ENCODE data around the gene ELL.

The ELL gene

DNA sequence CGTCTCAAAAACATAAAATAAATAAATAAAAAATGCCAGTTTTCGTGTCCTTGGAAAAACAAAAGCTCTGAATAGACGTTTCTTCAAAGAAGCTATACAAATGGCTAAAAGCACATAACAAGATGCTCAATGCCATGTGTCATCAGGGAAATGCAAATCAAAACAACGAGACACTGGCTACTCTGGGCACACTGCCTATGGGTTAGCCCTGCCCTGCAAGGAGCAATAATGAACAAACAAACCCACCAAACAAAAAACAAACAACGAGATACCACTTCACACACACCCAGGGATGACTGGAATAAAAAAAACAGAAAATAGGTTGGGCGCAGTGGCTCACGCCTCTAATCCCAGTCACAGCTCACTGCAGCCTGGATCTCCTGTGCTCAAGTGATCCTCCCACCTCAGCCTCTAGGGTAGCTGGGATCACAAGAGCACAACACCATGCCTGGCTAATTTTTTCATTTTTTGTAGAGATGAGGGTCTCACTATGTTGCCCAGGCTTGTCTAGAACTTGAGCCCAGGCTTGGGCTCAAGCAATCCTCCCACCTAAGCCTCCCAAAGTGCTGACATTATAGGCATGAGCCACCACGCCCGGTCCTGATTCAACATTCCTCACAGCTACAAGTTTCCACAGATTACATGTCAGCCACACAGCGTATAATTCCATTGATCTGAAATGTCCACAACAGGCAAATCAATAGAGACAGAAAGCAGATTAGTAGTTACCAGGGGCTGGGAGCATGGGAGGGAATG, 68.4 kb downstream of the ELL start:
- H3K4me2 ChIP-seq: no peak overlapping the region
- H3K27ac ChIP-seq: no peak overlapping the region
- H2AFZ ChIP-seq (ENCODE audit: low read depth): no peak overlapping the region
- TF ChIP-seq, protein P1, sequence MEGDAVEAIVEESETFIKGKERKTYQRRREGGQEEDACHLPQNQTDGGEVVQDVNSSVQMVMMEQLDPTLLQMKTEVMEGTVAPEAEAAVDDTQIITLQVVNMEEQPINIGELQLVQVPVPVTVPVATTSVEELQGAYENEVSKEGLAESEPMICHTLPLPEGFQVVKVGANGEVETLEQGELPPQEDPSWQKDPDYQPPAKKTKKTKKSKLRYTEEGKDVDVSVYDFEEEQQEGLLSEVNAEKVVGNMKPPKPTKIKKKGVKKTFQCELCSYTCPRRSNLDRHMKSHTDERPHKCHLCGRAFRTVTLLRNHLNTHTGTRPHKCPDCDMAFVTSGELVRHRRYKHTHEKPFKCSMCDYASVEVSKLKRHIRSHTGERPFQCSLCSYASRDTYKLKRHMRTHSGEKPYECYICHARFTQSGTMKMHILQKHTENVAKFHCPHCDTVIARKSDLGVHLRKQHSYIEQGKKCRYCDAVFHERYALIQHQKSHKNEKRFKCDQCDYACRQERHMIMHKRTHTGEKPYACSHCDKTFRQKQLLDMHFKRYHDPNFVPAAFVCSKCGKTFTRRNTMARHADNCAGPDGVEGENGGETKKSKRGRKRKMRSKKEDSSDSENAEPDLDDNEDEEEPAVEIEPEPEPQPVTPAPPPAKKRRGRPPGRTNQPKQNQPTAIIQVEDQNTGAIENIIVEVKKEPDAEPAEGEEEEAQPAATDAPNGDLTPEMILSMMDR (conservative IDR thresholded peaks at IDR 0.05; ENCODE audit: low read depth, low read length): no peak
- no peak overlapping the region for H3K9ac ChIP-seq
- H3K79me2 ChIP-seq (ENCODE audit: insufficient read depth, low read depth): no peaks in the 10 kb centered on the region
- peaks cover 12% of the 10 kb centered on the region for H3K4me1 ChIP-seq (ENCODE audit: low read depth, poor library complexity, severe bottlenecking)
- no peak overlapping the region for H3K4me3 ChIP-seq (IDR thresholded peaks at IDR 0.05; ENCODE audit: insufficient read depth, low read depth, low read length)
- no peaks in the 10 kb centered on the region for H4K20me1 ChIP-seq (ENCODE audit: insufficient read depth)
- H3K36me3 ChIP-seq (ENCODE audit: insufficient read depth): peaks cover 3% of the 10 kb centered on the region; the same call in 1 of the 2 replicates
- no peaks in the 10 kb centered on the region for H3K27me3 ChIP-seq (ENCODE audit: insufficient read depth, low read depth)

DNA sequence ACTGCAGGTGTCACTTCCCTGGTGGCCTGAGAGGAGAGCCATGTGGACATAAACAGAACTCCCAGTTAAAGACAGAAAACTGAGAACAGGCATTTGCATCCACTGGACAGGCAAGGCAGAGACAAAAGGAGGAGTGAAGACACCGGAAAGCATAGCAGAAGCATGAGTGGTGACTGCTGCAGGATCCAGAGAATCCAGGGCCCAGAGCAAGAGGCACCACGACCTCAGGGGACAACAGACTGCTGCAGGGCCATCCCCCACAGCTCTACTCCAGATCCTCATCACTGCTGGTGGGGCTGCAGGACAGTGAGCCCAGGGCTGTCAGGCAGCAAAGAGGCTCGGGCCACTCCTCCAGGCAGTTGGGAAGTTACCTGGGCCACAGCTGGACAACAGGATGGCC, 69.5 kb downstream of the ELL start:
- Histone ChIP-seq H3K4me3 (IDR thresholded peaks at IDR 0.05; ENCODE audit: insufficient read depth, low read depth, low read length) (no peak overlapping the region), H3K9ac (no peak overlapping the region), H3K27ac (no peak overlapping the region), H3K4me1 (ENCODE audit: low read depth, poor library complexity, severe bottlenecking) (peaks cover 12% of the 10 kb centered on the region), H2AFZ (ENCODE audit: low read depth) (no peak overlapping the region), H4K20me1 (ENCODE audit: insufficient read depth) (no peaks in the 10 kb centered on the region), H3K79me2 (ENCODE audit: insufficient read depth, low read depth) (no peaks in the 10 kb centered on the region), H3K36me3 (ENCODE audit: insufficient read depth) (peaks cover 3% of the 10 kb centered on the region; the same call in 1 of the 2 replicates), H3K4me2 (no peak overlapping the region), H3K27me3 (ENCODE audit: insufficient read depth, low read depth) (no peaks in the 10 kb centered on the region)
- TF ChIP-seq, protein P1 (conservative IDR thresholded peaks at IDR 0.05; ENCODE audit: low read depth, low read length): no peak

DNA sequence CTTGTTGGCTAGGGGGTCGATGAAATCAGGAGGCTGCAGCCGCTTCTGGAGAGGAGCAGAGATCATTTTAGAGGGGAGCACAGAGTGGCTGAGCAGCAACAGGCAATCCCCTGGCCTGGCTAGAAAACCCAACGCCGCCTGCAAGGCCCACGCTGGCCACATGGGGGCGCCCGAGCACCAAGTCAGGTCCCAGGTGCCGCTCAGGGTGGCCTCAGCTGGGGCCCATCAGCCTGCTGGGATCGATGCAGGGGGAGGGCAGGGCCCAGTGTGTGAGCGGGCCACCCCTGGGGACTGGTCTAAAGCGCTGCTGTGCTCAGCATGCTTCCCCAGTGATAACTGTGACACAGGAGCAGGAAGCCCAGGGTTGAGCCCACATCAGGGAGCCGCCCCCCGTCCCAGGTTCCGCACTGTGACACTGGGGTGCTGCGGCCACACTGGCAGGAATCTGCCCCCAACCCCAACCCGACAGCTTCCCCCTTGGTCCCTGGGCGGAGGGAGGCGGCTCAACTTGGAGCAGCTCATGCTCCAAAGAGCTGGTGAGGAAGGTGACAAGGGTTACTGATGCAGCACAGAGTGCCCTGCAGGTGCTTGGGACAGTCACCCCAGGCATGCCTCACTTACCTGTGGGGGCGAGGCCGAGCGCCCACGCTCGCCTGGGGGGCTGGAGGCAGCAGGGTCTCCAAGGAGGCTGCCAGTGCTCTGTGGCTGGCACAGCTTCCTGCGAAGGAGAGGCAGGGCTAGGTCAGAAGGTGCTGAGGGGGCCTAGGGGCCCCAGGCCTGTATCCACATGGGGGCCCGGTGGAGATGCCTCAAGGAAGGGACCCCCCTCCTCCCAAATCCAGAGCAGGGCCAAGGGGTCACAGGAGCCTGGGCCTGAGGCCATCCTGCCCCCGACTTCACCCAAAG, 70.7 kb downstream of the ELL start:
- no peaks in the 10 kb centered on the region for H3K27me3 ChIP-seq (ENCODE audit: insufficient read depth, low read depth)
- H3K27ac ChIP-seq: no peak overlapping the region
- TF ChIP-seq, protein P1 (conservative IDR thresholded peaks at IDR 0.05; ENCODE audit: low read depth, low read length): peak; percentile 84
- H3K9ac ChIP-seq: no peak overlapping the region
- H2AFZ ChIP-seq (ENCODE audit: low read depth): no peak overlapping the region
- H3K79me2 ChIP-seq (ENCODE audit: insufficient read depth, low read depth): no peaks in the 10 kb centered on the region
- no peak overlapping the region for H3K4me3 ChIP-seq (IDR thresholded peaks at IDR 0.05; ENCODE audit: insufficient read depth, low read depth, low read length)
- H4K20me1 ChIP-seq (ENCODE audit: insufficient read depth): no peaks in the 10 kb centered on the region
- peaks cover 12% of the 10 kb centered on the region for H3K4me1 ChIP-seq (ENCODE audit: low read depth, poor library complexity, severe bottlenecking)
- H3K4me2 ChIP-seq: 0 out of 2 replicates have a peak overlapping the region, but pooled peaks have one; percentile 13
- peaks cover 3% of the 10 kb centered on the region; the same call in 1 of the 2 replicates for H3K36me3 ChIP-seq (ENCODE audit: insufficient read depth)

DNA sequence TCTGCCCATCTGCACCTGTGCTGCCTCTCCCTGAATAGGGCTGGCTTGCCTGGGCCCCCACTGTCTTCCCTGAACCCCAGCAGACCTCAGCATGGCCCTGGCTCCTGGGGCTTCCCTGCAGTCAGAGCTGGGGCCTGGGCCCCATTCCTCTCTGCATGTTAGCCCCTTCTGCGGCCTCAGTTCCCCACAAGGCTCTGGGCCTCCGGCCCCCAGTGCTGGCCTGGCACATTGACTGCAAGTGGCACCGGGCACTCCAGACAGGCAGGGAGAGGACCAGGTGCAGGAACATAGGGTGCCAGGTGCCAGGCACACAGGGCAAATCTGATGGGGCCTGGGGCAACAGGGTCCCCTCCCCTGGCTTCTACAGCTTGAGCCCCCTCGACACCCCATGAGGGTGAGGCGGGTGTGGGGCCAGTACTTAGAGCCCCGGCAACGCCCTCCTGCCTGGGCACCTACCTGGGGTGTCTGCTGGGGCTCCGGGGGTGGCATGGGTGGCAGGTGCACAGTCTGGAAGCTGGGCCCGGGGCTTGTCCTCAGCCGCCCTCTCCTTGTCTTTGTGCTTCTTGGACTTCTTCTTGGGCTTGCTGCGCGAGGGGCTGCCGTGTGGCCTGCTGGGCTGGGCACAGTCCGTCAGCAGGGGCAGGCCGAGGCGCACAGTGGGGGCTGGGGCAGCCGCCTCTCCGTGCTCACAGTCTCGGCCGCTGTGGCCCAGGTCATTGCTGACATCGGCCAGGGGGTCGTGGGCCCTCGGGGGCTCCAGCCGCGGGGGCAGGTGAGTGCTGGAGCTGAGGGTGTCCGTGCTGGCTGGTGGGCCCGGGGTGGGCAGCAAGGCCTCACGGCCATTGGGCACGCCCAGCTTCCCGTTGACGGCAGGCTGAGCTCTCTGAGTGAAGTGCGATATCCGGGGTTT, 71.6 kb downstream of the ELL start:
- H3K27me3 ChIP-seq (ENCODE audit: insufficient read depth, low read depth): no peaks in the 10 kb centered on the region
- H3K36me3 ChIP-seq (ENCODE audit: insufficient read depth): peaks cover 3% of the 10 kb centered on the region; the same call in 1 of the 2 replicates
- TF ChIP-seq, protein P1 (conservative IDR thresholded peaks at IDR 0.05; ENCODE audit: low read depth, low read length): no peak

More for the DNA sequence above, 71.6 kb downstream of the ELL start:
- Histone ChIP-seq H3K27ac (no peak overlapping the region), H3K79me2 (ENCODE audit: insufficient read depth, low read depth) (no peaks in the 10 kb centered on the region), H3K4me2 (no peak overlapping the region), H3K4me3 (IDR thresholded peaks at IDR 0.05; ENCODE audit: insufficient read depth, low read depth, low read length) (no peak overlapping the region), H3K9ac (no peak overlapping the region), H3K4me1 (ENCODE audit: low read depth, poor library complexity, severe bottlenecking) (peaks cover 12% of the 10 kb centered on the region), H4K20me1 (ENCODE audit: insufficient read depth) (no peaks in the 10 kb centered on the region), H2AFZ (ENCODE audit: low read depth) (no peak overlapping the region)
